LNCaP clone FGC (cell line): ENCODE results near the gene RNASE13.

Experiments
- DNase-seq: peaks from one replicate; pipeline ENCODE4 v3.0.0-alpha.2; 2011; ENCODE audit warnings: low read depth
- H3K4me3 ChIP-seq: 2 replicates; pipeline ENCODE4 v1.5.1; 2011; ENCODE audit warnings: mild to moderate bottlenecking, low read depth, low read length, control low read depth
- CTCF ChIP-seq: IDR thresholded peaks from 2 replicates; pipeline ENCODE4 v1.5.1; 2012; ENCODE audit warnings: mild to moderate bottlenecking; ENCODE audit not compliant: control insufficient read depth, insufficient read depth; ENCODE audit errors: extremely low read depth

RNASE13 gene, protein sequence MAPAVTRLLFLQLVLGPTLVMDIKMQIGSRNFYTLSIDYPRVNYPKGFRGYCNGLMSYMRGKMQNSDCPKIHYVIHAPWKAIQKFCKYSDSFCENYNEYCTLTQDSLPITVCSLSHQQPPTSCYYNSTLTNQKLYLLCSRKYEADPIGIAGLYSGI

DNA sequence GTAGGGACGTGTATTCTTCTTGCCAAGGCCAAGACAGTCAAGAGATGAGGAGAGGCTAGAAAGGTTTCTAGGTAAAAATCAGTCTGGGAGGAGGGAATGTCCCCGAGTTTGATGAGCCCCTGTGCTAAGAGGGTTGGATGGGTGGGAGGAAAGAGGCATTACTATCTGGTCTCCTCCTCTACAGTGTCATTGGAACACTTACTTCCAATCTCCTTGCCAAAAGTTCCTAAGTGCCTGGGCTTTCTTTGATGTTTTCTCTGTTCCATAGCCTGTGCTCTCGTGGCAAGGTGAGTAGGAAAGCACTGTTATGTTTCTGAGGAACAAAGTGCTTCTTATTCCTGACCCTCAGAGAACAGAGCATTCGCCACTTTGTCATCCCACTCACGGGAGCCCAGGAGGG is at the start of gene RNASE13:
RNASE13 (minus strand) TSS at position 101 of the 400 bp plus-strand sequence. CDS start 519 bp downstream, outside the sequence.
- no peak for TF ChIP-seq CTCF
- H3K4me3 ChIP-seq = no peak within 1 kb of the TSS
- DNase-seq = no peak

- no peak overlapping the region for H3K4me3 ChIP-seq
- no peak for DNase-seq
- no peak for TF ChIP-seq CTCF
These were observed 49.8 kb upstream of the RNASE13 start for GRCh38 chr14:21084396-21084795.

DNA sequence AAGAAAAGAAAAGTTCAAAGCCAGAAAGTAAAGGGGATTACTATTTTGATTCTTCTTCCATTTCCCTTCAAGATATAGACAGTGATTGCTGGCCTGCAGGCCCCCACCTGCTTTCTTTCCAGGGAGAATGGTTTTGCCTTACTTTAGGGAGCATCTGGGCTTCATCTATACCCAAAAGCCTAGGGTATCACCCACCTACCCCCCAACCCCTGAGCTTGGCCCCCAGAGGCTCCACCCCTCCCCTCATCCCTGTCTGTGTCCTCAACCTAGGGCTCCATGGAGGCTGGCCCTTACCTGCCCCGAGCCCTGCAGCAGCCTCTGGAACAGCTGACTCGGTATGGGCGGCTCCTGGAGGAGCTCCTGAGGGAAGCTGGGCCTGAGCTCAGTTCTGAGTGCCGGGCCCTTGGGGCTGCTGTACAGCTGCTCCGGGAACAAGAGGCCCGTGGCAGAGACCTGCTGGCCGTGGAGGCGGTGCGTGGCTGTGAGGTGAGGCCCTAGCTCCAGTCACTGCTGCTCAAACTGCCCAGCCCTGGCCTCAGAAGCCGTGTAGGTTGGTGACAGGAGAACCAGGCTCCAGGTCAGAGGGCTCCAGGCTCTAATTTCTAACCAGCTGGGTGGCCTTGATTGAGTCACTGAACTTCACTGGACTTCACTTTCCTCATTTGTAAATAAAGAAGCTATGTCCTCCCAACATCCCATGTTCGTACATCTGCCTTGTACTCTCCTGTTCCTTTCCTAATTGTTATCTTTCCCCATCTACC is 49.1 kb upstream of the RNASE13 start:
- no peak for DNase-seq
- no peak for TF ChIP-seq CTCF
- H3K4me3 ChIP-seq = no peak overlapping the region

GRCh38 chr14:21081521-21082142 is 47.0 kb upstream of the RNASE13 start:
- DNase-seq = no peak
- H3K4me3 ChIP-seq = no peak overlapping the region
- no peak for TF ChIP-seq CTCF

DNA sequence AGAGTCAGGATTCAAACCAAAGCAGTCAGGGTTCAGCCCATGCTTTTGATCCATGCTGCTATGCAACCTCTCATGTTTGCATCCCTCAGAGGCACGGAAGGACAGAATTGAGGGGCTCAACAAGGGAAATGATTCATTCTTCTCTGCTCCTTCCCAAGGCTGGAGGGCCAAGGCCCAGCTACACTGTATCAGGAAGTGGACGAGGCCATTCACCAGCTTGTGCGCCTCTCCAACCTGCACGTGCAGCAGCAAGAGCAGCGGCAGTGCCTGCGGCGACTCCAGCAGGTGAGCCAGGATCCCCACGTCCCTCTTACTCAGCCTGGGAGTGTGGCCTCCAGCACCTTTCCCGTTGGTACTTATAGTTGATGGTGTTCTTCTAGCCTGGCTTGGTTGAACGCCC is 44.1 kb upstream of the RNASE13 start:
- TF ChIP-seq CTCF = no peak
- no peak overlapping the region for H3K4me3 ChIP-seq
- DNase-seq = no peak

GRCh38 chr14:21078287-21078686 is 43.7 kb upstream of the RNASE13 start:
- no peak for DNase-seq
- TF ChIP-seq CTCF = no peak
- H3K4me3 ChIP-seq = no peak overlapping the region
